Globus pallidus (tissue), 1 donor: ENCODE results near the gene PHF21B.
"Not testable (repeated sequence)": the region's sequence is repeated elsewhere in the genome, so short reads cannot be mapped to it uniquely, and the experiment has no call there.

Source experiments
- DNase-seq: peaks from one replicate; pipeline ENCODE4 v3.0.0-alpha.2; 2015; ENCODE audit warnings: low spot score

PHF21B gene

GRCh38 chr22:44871782-44872181, 138.0 kb downstream of the PHF21B start:
- no peak for DNase-seq

GRCh38 chr22:44870021-44870420, 139.8 kb downstream of the PHF21B start:
- no peak for DNase-seq

- DNase-seq: no peak
Measured at GRCh38 chr22:44869196-44869595, 140.6 kb downstream of the PHF21B start.

GRCh38 chr22:44865193-44866057, 144.4 kb downstream of the PHF21B start:
- DNase-seq: no peak

GRCh38 chr22:44862981-44863860, 146.6 kb downstream of the PHF21B start:
- DNase-seq: no peak

GRCh38 chr22:44862281-44862680, 147.5 kb downstream of the PHF21B start:
- no peak for DNase-seq

- DNase-seq: no peak
Measured at GRCh38 chr22:44861245-44861644, 148.6 kb downstream of the PHF21B start.

GRCh38 chr22:44860311-44860710, 149.5 kb downstream of the PHF21B start:
- no peak for DNase-seq

GRCh38 chr22:44859641-44860040, 150.2 kb downstream of the PHF21B start:
- DNase-seq: no peak

- not testable (repeated sequence) for DNase-seq
Measured at GRCh38 chr22:44858819-44859218, 151.0 kb downstream of the PHF21B start.

- no peak for DNase-seq
Measured at GRCh38 chr22:44855855-44856254, 153.9 kb downstream of the PHF21B start.

- not testable (repeated sequence) for DNase-seq
Measured at GRCh38 chr22:44854641-44855040, 155.2 kb downstream of the PHF21B start.

- DNase-seq: no peak
Measured at GRCh38 chr22:44850946-44851345, 158.9 kb downstream of the PHF21B start.

- DNase-seq: no peak
Measured at GRCh38 chr22:44848791-44849420, 160.9 kb downstream of the PHF21B start.

- no peak for DNase-seq
Measured at GRCh38 chr22:44848296-44848741, 161.5 kb downstream of the PHF21B start.

- no peak for DNase-seq
Measured at GRCh38 chr22:44847892-44848291, 161.9 kb downstream of the PHF21B start.

GRCh38 chr22:44847380-44847779, 162.4 kb downstream of the PHF21B start:
- no peak for DNase-seq

- DNase-seq: no peak
Measured at GRCh38 chr22:44846726-44847275, 163.0 kb downstream of the PHF21B start.

- no peak for DNase-seq
Measured at GRCh38 chr22:44845796-44846720, 163.7 kb downstream of the PHF21B start.

- DNase-seq: no peak
Measured at GRCh38 chr22:44845191-44845590, 164.6 kb downstream of the PHF21B start.

- no peak for DNase-seq
Measured at GRCh38 chr22:44842417-44842816, 167.4 kb downstream of the PHF21B start.
